ENCODE data around the gene EMILIN1.
"Not testable (repeated sequence)": the region's sequence is repeated elsewhere in the genome, so short reads cannot be mapped to it uniquely, and the experiment has no call there.

Gene EMILIN1

DNA sequence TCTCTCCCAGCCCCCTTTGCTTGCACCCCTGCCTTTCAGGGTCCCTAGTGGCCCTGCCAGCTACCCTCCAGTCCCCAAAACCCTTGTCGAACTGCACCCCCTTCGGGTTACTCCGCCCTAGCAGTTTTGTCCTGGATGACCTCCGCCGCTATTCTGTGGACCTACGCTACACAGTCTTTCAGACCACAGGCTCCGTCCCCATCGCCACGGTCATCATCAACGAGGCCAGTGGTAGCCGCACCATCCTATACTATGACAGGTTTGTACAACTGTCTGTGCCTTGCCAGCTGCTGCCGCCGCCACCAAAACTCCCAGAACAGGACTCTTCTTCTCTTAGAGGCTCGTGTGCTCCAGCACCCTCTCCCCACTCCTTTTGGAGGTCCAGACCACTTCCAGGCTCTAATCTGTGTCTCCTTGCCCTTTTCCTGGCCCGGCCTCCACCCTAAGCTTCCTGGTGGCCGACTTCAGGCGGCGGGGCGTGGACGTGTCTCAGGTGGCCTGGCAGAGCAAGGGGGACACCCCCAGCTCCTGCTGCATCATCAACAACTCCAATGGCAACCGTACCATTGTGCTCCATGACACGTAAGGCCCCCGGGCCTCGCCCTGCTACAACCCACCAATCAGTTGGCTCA is 16.1 kb downstream of the EMILIN1 start:
- no peak for DNase-seq (ENCODE audit: low spot score)

DNA sequence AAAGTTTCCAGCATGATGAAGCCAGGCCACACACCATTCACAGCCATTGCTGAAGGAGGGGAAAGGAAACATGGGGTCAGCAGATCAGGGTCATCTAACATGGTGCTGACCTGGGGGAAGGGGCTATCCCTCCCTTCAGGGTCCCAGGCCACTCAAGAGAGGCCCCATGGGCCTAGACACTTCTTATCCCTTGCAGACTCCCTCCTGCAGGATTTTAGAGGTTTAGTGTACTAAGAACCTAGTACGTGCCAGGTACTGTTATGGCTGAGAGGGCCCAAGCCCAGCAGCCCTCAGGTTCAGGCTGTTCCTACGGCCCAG is 17.0 kb downstream of the EMILIN1 start:
- DNase-seq (ENCODE audit: low spot score): no peak

DNA sequence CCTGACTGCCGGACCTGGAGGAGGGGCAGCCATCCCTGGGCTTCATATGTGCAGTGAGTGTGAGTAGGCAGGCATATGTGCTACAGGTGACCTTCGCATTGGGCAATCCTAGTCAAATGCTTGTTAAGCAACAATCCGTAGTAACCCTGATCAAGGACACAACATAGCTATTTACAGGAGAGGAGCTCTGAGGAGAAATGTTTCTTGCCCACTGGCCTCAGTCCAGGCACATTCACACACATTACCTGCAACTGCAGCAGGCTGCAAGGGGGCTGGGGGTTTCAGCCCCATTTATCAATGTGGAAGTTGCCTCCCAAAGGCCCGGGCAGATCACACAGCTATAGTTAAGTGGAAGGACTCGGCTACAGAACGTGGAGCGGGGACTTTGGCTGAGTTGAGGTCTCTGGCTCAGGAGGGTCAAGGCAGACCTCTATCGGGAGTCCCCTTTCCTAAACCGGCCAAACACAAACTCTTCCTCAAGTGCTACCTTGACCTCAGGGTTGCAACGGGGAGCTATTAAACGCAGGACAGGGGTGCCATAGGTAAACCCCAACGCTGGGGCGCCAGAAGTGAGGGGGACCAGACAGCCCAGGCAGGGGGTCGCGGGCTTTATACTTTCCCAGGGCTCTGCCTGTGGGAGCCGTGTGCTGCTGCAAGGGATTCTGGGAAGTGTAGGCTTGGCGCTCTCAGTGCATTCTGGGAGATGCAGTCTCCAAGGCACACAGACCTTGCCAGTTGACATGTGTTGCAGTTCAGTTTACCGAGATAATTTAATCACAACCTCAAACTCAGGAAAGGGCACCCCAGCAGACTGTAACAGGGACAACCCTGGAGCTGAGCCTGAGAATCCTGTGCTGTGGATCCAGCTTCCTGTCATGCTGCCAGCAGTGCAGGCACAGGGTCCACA is 17.6 kb downstream of the EMILIN1 start:
- DNase-seq (ENCODE audit: low spot score): peak; percentile 75

DNA sequence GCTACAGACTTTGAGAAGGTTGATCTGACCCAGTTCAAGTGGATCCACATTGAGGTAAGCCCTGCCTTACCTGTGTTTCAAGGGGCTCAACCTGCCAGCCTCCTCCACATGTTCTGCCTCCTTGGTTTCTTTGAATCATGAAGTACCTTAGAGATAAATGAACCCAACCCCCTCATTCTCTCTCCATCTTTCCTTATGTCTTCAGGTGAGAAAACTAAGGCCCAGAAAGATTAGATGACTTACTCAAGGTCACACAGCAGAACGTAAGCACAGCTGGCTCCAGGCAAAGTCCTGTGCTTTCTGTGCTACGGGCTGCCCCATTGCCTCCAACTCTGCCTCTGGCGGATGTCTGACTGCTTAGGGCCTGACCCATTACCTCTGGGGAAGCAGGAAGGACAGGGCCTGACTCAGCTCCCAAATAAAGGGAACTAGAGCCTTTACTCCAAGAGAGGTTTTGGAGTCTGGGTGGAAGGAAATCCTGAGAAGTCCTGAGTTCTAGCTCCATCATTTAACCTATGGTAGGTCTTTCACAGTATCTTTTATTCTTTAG is 18.4 kb downstream of the EMILIN1 start:
- DNase-seq (ENCODE audit: low spot score): no peak

DNA sequence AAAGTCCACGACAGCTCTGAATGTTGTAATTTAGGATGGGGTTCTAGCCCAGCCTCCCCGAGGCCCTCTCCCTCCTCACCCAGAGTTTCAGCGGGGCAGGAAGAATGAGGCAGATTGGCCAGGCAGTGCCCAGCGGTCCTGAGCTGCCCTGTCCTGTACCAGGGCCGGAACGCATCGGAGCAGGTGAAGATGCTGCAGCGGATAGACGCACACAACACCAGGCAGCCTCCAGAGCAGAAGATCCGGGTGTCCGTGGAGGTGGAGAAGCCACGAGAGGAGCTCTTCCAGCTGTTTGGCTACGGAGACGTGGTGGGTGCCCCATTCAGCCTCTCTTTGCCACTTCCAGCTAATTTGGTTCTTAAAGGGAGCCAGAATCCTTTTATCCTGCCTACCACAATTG is 18.9 kb downstream of the EMILIN1 start:
- DNase-seq (ENCODE audit: low spot score): no peak

DNA sequence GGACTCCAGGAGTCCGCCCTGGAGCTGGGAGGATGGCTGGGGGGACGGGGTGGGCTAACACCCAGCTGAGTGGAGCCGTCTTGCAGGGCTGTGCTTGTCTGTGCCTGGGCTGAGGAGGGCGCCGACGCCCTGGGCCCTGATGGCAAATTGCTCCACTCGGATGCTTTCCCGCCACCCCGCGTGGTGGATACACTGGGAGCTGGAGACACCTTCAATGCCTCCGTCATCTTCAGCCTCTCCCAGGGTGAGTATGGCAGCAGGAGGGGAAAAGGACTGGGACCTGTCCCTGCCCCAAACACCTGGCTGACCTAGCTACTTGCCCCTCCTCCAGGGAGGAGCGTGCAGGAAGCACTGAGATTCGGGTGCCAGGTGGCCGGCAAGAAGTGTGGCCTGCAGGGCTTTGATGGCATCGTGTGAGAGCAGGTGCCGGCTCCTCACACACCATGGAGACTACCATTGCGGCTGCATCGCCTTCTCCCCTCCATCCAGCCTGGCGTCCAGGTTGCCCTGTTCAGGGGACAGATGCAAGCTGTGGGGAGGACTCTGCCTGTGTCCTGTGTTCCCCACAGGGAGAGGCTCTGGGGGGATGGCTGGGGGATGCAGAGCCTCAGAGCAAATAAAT is 21.0 kb downstream of the EMILIN1 start:
- no peak for DNase-seq (ENCODE audit: low spot score)

DNA sequence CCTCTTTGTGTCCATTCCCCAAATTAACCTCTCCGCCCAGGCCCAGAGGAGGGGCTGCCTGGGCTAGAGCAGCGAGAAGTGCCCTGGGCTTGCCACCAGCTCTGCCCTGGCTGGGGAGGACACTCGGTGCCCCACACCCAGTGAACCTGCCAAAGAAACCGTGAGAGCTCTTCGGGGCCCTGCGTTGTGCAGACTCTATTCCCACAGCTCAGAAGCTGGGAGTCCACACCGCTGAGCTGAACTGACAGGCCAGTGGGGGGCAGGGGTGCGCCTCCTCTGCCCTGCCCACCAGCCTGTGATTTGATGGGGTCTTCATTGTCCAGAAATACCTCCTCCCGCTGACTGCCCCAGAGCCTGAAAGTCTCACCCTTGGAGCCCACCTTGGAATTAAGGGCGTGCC is 21.6 kb downstream of the EMILIN1 start:
- no peak for DNase-seq (ENCODE audit: low spot score)

DNA sequence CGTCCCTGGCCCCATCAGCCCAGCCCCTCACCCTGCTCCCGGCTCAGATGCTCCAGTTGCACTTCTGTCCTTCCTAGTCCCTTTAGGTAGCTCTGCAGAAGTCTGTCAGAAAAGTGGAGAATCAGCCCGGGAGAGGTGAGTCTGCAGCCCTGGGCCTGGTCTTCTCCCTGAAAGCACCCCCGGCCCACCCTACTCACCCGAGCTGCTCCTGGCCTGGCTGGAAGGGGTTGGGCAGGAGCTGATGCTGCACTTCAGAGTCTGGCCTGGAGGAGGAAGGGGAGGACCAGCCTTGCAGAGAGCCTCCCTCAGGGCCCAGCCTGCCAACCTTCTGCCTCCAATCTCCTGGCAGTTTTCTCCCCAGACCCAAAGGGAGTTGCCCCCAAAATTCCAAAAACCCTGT is 23.9 kb downstream of the EMILIN1 start:
- DNase-seq (ENCODE audit: low spot score): no peak

DNA sequence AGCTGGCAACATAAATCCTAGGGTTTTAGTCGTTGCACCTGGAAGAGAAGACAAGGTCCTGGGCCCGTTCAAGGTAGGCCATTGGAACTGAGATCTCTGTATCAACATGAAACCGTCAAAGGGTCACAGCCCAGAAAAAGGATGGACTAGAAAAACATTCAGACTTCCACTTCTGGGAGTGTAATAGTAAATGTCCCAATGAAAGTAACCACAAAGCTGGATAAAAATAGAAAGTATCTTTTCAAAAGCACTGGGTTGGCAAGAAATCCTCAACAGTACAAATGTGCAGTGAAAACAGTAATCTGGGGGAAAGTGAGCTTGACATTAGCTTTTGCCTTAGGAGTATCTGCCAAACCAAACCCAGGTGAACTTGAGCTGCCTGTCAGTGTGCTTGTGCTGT is 27.6 kb downstream of the EMILIN1 start:
- DNase-seq (ENCODE audit: low spot score): no peak

DNA sequence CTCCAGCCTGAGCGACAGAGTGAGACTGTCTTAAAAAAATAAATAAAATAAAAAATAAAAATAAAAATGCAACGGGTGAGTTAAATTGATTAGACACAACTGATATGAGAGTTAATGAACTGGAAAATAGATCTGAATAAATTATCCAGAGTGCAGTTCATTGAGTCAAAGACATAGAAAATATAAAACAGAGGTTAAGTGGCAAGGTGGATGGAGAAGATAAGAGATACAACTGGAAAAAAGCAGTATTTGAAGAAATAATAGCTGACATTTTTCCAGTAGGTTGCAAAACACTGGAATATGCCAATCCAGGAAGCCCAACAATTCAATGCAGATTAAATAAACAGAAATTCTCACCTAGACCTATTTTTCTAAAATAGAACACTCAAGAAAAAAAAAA is 29.8 kb downstream of the EMILIN1 start:
- DNase-seq (ENCODE audit: low spot score): no peak

DNA sequence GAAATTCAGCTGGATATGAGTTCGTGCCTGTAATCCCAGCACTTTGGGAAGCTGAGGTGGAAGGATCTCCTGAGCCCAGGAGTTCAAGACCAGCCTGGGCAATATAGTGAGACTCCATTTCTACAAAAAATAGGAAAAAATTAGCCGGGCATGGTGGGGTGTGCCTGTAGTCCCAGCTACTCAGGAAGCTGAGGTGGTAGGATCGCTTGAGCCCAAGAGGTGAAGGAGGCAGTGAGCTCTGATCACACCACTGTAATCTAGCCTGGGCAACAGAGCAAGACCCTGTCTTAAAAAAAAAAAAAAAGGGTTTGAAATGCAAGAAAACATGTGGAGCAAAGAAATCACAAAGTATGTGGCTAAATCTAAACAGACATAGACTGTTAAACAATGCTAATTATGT is 30.7 kb downstream of the EMILIN1 start:
- no peak for DNase-seq (ENCODE audit: low spot score)

DNA sequence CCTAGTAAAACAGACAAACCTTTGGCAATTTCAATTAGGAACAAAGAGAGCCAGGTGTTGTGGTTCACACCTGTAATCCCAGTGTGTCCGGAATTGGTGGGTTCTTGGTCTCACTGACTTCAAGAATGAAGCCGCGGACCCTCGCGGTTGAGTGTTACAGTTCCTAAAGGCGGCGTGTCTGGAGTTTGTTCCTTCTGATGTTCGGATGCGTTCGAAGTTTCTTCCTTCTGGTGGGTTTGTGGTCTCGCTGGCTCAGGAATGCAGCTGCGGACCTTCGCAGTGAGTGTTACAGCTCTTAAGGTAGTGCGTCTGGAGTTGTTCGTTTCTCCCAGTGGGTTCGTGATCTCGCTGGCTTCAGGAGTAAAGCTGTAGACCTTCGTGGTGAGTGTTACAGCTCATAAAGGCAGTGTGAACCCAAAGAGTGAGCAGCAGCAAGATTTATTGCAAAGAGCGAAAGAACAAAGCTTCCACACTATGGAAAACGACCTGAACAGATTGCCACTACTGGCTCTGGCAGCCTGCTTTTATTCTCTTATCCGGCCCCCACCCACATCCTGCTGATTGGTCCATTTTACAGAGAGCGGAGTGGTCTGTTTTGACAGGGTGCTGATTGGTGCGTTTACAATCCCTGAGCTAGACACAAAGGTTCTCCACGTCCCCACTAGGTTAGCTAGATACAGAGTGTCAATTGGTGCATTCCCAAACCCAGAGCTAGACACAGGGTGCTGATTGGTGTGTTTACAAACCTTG is 32.4 kb downstream of the EMILIN1 start:
- not testable (repeated sequence) for DNase-seq (ENCODE audit: low spot score)

DNA sequence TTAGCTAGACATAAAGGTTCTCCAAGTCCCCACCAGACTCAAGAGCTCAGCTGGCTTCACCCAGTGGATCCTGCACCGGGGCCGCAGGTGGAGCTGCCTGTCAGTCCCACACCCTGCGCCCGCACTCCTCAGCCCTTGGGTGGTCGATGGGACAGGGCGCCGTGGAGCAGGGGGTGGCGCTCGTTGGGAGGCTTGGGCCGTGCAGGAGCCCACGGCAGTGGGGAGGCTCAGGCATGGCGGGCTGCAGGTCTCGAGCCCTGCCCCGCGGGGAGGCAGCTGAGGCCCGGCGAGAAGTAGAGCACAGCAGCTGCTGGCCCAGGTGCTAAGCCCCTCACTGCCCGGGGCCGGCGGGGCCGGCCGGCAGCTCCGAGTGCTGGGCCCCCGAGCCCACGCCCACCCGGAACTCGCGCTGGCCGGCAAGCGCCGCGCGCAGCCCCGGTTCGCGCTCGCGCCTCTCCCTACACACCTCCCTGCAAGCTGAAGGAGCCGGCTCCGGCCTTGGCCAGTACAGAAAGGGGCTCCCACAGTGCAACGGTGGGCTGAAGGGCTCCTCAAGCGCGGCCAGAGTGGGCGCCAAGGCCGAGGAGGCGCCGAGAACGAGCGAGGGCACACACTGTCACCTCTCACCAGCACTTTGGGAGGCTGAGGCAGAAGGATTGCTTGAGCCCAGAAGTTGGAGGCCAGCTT is 33.1 kb downstream of the EMILIN1 start:
- not testable (repeated sequence) for DNase-seq (ENCODE audit: low spot score)

DNA sequence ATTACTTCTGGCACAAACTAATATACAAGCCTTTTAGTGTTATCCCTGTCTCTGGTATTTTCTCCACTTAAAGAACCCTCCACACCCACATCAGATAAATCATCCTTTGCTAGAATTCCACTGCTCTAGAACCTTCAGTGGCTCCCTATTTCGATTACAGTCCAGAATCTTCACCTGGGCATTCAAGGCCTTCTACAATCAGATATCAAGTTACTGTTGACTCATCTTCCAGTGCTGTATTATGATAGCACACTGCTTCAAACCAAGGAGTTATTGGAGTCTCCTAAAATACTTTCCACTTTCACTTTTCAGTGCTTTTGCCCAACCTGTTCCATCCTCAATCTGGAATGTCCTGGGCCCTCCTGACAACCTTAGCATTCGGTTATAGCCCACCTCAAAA is 37.1 kb downstream of the EMILIN1 start:
- no peak for DNase-seq (ENCODE audit: low spot score)

DNA sequence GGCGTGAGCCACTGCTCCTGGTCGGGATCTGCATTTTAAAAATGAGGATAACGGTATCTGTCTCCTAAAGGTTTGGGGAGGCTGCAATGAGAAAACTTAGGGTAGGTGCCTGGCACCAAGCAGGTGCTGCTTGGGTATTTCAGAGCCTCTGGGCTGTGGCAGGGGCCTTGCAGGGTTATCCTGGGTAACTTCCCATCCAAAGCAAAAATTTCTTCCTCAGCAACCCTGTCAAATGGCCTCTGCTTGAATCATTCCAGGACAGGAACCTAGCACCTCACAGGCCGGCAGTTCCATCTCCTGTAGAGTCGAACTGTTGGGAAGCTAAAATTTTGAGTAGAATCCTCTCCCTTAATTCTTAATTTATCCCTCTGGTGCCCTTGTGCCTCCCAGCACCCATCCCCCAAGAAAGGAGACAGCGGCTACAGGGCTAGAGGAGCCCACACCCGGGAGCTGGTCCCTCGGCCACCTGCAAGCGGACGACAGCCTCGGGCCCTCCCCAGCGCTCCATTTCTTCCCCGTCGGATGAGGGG is 39.6 kb downstream of the EMILIN1 start:
- no peak for DNase-seq (ENCODE audit: low spot score)

DNA sequence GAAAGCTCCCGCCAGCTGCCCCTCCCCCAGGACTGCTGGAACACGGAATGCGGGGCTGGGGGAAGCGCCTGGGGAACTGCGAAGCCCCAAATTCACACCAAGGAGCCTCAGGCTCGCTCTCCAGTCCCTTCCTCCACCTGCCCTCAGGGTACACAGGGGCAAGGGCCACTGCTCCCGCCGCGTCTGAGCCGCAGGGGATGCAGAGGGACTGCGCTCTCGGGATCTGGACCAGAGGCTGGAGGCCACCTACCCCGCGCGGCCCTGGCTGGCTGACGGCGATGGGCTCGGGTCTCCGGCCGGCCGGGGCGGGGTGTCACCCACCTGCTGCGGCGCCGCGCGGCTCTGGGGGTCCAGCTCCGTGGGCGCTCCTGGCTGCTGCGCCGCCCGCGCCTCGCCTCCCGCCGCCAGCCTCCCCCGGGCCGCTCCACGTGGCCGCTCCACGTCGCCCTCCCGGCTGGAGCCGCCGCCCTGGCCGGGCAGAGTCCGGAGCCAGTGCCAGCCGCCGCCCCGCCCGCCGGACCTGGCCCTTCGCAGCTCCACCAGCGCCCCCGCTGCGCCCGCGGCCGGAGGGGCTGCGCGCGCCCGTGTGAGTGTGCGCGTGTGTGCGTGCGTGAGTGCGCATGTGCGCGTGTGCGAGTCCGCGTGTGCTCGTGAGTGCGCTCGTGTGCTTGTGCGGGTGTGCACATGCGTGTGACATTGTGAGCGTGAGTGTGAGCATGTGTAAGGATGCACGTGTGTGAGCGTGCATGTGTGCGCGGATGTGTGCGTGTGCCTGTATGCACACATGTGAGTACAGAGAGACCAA is 40.3 kb downstream of the EMILIN1 start, which contains the start of gene CGREF1:
Gene CGREF1 (minus strand): TSS at position 604 of the 805 bp plus-strand sequence. CDS start 14,762 bp downstream, outside the sequence.
- peak; percentile 39 for DNase-seq (ENCODE audit: low spot score)

DNA sequence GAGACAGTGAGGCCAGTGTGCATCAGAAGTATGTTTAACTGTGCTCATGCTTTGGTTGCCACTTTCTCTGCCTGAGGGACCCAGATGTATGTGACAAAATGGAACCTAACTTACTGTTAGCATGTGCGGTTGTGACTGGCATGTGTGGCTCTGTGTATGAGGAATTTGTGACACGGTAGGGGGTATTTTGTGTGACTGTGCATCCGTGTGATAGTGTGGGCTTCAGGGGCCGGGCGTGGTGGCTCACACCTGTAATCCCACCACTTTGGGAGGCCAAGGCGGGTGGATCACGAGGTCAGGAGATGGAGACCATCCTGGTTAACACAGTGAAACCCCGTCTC is 40.9 kb downstream of the EMILIN1 start:
- DNase-seq (ENCODE audit: low spot score): not testable (repeated sequence)

DNA sequence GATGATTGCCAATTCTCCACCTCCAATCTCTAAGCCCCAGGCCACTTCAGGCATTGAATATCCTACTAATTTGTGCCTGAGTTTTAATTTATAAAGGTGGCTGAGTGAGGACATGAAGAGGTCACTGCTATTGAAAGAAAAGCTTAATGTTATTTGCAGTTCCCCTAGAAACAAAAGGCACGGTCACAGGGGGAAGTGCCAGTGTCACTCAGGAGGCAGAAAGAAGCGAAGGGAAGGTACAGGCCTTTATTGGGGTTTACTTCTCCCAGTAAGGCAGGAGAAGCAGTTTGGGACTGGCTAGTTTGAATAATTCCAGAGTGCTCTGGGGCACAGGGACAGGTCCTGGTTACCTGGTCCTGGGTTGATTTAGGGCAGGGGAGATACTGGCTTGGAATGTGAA is 43.5 kb downstream of the EMILIN1 start:
- no peak for DNase-seq (ENCODE audit: low spot score)

DNA sequence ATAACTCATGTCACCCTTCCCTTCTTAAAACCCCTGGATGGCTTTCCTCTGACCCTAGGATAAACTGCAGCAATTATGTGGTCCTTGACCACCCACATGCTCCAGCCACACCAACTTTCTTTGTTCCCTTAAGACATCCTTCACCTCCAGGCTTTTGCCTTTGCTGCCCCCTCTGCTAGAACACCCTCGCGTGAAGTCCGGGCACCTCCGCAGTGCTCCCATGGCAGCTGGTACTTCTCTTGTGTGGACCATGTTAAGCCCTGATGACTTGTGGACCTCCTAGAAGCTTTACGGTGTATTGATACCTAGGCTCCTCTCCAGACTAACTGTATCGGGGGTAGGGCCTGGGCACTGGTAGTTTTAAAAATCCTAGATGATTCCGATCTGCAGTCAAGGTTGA is 44.4 kb downstream of the EMILIN1 start:
- DNase-seq (ENCODE audit: low spot score): no peak
